ENCODE data around the gene MYH11. TPM values are rescaled to one million over a fixed set of nuclear protein-coding genes. Genes with fewer than 3 reads are reported as not detected.
A peak's percentile ranks its signal among the peaks of the same experiment; 100 is the strongest.

Gene MYH11
- total RNA-seq, 2 donors from 2014 or later: 968 to 2,091 TPM

DNA sequence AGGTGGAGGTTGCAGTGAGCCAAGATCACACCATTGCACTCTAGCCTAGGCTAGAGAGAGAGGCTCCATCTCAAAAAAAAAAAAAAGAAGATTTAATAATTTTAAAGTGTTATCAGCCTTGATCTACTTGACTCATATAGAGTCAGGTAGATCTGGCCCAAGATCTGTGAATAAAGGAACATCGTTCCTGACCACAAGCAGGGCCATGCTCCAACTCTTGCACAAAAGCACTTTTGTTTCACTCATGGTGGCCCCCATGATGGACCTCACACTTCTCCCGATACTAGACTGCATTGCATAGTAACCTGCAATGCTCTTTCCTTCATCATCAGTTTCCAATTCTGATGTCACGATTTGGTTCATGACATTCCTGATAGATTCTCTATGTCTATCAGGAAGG lies 5.2 kb upstream of the MYH11 start:
- Histone ChIP-seq H3K27me3 (replicated peaks; ENCODE audit: insufficient read depth) (peaks cover 4% of the 10 kb centered on the region), H3K4me1 (replicated peaks) (no peaks in the 10 kb centered on the region), H3K4me3 (no peak overlapping the region), H3K27ac (no peak overlapping the region), H3K9me3 (no peaks in the 10 kb centered on the region), H3K36me3 (no peaks in the 10 kb centered on the region)
- WGBS: 68% methylated on average over 3 of the region's 3 CpGs
- no peak for DNase-seq (ENCODE audit: low spot score)
- TF ChIP-seq POLR2AphosphoS5 (IDR thresholded peaks at IDR 0.05) (no peak), CTCF (IDR thresholded peaks at IDR 0.05) (no peak), POLR2A (IDR thresholded peaks at IDR 0.05) (no peak)
- intact Hi-C loops (cut with DNase I): no loop called here

- H3K9me3 ChIP-seq: no peaks in the 10 kb centered on the region
- H3K27me3 ChIP-seq (replicated peaks; ENCODE audit: insufficient read depth): peaks cover 4% of the 10 kb centered on the region
- TF ChIP-seq POLR2AphosphoS5 (IDR thresholded peaks at IDR 0.05): no peak
- no peak for TF ChIP-seq POLR2A (IDR thresholded peaks at IDR 0.05)
- TF ChIP-seq CTCF (IDR thresholded peaks at IDR 0.05): no peak
- WGBS: 80% methylated on average over 12 of the region's 12 CpGs
- intact Hi-C loops (cut with DNase I): no loop called here
- H3K4me1 ChIP-seq (replicated peaks): no peaks in the 10 kb centered on the region
- peak overlapping the region; percentile 58 to 73 for H3K27ac ChIP-seq
- H3K4me3 ChIP-seq: no peak overlapping the region
- no peak for DNase-seq (ENCODE audit: low spot score)
- H3K36me3 ChIP-seq: no peaks in the 10 kb centered on the region
These were observed 2.3 kb upstream of the MYH11 start for GRCh38 chr16:15858921-15859668.

GRCh38 chr16:15857724-15858560 lies 1.1 kb upstream of the MYH11 start:
- DNase-seq (ENCODE audit: low spot score): peak; percentile 21
- TF ChIP-seq POLR2A (IDR thresholded peaks at IDR 0.05) (no peak), POLR2AphosphoS5 (IDR thresholded peaks at IDR 0.05) (peak; percentile 3)
- Histone ChIP-seq H3K36me3 (no peaks in the 10 kb centered on the region), H3K4me1 (replicated peaks) (no peaks in the 10 kb centered on the region), H3K4me3 (peak overlapping the region; percentile 22 to 35), H3K27ac (peak overlapping the region; percentile 58 to 73), H3K27me3 (replicated peaks; ENCODE audit: insufficient read depth) (peaks cover 4% of the 10 kb centered on the region), H3K9me3 (no peaks in the 10 kb centered on the region)
- 1% methylated on average over 42 of the region's 55 CpGs for WGBS
- intact Hi-C loops (cut with DNase I): no loop called here

DNA sequence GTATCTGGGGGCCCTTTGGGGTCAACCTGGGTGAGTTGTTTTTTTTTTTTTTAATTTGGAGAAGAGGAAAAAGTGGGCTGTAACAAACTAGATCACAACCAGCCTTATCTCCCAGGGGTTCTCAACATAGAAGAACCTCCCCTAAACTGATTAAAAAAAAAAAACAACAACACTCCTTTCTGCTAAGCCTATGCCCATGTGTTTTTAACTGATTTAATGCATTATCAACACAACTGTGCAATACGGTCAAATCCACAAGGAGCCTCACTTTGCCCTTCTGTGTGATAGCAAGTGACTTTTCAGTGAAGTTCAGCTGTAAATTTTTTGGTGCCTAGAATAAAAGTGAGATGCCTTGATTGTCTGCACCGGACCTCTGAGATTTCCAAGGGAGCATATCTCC lies 646 bp downstream of the MYH11 start:
- no peaks in the 10 kb centered on the region for H3K36me3 ChIP-seq
- TF ChIP-seq POLR2A (IDR thresholded peaks at IDR 0.05) (no peak), CTCF (IDR thresholded peaks at IDR 0.05) (no peak), POLR2AphosphoS5 (IDR thresholded peaks at IDR 0.05) (no peak)
- DNase-seq (ENCODE audit: low spot score): no peak
- H3K4me3 ChIP-seq: peak overlapping the region; percentile 22 to 35
- H3K27ac ChIP-seq: peak overlapping the region; percentile 56 to 58
- H3K27me3 ChIP-seq (replicated peaks; ENCODE audit: insufficient read depth): peaks cover 4% of the 10 kb centered on the region
- WGBS: 43% methylated on average over 2 of the region's 2 CpGs
- H3K4me1 ChIP-seq (replicated peaks): no peaks in the 10 kb centered on the region
- intact Hi-C loops (cut with DNase I): no loop called here
- H3K9me3 ChIP-seq: no peaks in the 10 kb centered on the region

DNA sequence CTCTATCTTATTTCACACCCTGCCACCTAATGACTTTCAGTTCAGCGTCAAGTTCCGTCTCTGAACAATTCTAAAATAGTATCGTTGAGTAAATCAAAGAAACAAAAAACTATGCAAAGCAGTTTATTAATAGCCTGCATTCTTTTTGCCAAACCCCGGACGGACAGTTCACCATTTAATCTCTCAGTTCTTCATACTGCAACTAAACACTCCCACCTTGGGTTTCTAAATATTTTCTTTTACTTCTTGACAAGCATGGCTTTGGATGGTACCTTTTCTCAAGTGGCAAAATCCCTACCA lies 1.2 kb downstream of the MYH11 start:
- no peak for DNase-seq (ENCODE audit: low spot score)
- Histone ChIP-seq H3K9me3 (no peaks in the 10 kb centered on the region), H3K4me3 (peak overlapping the region; percentile 22 to 35), H3K36me3 (no peaks in the 10 kb centered on the region), H3K27ac (peak overlapping the region; percentile 56 to 58), H3K27me3 (replicated peaks; ENCODE audit: insufficient read depth) (peaks cover 4% of the 10 kb centered on the region), H3K4me1 (replicated peaks) (no peaks in the 10 kb centered on the region)
- intact Hi-C loops (cut with DNase I): no loop called here
- 31% methylated on average over 5 of the region's 5 CpGs for WGBS
- TF ChIP-seq POLR2AphosphoS5 (IDR thresholded peaks at IDR 0.05) (no peak), POLR2A (IDR thresholded peaks at IDR 0.05) (no peak), CTCF (IDR thresholded peaks at IDR 0.05) (no peak)

All from prostate gland (tissue), 2 donors.